NCI-H146 (cell line): Measurements from ENCODE around the gene ASCL2.
A peak's percentile ranks its signal among the peaks of the same experiment; 100 is the strongest.
"Not testable (repeated sequence)": the region's sequence is repeated elsewhere in the genome, so short reads cannot be mapped to it uniquely, and the experiment has no call there.

ENCODE experiments used
- DNase-seq: peaks from one replicate; lab custom pipeline; 2025; lab: John Stamatoyannopoulos, UW

Gene ASCL2

DNA sequence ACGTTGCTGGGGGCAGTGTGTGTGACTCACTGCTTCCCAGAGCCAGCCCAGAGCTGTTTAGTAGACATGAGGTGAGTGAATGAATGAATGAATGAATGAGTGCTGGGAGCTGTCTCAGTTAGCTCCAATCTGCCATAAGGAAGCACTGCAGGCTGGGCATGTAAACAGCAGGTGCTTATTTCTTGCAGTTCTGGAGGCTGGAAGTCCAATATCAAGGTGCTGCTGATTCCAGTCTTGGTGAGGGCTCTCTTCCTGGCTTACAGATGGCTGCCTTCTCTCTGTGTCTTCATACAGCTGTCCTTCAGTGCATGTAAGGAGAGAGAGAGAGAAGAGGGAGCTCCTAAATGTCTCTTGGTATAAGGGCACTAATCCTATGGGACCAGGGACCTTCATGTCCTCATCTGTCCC is 27.2 kb upstream of the ASCL2 start:
- no peak for DNase-seq

- no peak for DNase-seq
Measured at GRCh38 chr11:2296913-2297622, 26.7 kb upstream of the ASCL2 start.

DNA sequence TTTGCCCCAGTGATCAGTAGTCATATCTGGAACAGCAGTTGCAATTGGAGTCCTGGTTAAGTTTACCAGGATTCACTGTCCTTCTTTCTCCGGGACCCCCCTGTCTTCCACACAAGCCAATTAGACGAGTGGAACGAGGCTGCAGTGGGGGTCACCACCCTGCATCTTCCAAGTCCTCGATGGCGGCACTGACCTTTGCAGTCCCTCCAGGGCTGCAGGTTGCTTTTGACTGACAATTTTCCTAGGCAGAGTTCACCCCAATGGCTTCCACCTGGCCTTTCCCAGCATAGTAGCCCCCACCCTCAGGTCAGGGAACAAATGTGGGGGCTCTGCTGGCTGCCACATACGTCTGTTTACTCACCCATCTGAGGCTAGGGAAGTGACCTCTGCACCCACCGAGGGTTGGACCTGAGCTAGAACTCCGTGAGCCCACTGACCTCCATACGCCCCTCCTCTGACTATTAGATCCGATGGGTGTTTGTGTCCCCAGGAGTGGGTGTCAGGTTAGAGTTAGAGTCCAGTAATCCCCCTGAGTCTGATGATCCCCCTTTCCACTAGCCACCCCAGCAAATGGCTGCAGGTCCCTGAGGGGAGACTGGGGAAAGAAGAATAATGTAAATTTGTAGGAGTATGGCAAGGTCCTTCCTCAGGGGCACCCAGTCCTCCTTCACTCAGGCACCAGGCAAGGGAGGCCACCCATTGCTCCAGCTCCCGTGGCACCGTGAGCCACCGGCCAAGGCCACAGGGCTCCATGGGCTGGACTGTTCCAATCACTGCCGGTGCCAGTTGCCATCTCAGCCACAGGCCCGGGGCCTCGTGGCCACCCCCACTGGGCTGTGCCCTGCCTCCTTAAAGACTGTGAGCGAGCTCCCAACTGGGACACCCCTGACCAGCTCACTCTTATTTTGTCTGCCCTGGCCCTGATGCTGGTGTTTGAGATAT is 25.9 kb upstream of the ASCL2 start:
- DNase-seq: no peak

DNA sequence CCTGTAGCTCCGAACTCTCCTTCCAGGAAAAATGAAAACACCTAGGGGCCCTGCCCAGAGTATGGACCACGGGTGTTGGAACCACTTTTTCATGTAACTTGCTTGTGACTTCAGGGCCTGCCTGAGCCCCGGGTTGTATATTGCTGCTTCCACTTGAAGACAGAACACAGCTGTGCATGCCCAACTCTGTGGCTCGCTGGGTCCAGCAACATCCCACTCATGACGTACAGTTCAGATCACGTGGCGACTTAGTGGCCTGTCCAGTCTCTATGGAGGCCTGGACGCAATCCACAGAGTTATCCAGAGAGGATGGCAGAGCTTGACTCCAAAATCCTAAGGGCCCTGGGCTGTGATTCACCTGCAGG is 24.5 kb upstream of the ASCL2 start:
- no peak for DNase-seq

DNA sequence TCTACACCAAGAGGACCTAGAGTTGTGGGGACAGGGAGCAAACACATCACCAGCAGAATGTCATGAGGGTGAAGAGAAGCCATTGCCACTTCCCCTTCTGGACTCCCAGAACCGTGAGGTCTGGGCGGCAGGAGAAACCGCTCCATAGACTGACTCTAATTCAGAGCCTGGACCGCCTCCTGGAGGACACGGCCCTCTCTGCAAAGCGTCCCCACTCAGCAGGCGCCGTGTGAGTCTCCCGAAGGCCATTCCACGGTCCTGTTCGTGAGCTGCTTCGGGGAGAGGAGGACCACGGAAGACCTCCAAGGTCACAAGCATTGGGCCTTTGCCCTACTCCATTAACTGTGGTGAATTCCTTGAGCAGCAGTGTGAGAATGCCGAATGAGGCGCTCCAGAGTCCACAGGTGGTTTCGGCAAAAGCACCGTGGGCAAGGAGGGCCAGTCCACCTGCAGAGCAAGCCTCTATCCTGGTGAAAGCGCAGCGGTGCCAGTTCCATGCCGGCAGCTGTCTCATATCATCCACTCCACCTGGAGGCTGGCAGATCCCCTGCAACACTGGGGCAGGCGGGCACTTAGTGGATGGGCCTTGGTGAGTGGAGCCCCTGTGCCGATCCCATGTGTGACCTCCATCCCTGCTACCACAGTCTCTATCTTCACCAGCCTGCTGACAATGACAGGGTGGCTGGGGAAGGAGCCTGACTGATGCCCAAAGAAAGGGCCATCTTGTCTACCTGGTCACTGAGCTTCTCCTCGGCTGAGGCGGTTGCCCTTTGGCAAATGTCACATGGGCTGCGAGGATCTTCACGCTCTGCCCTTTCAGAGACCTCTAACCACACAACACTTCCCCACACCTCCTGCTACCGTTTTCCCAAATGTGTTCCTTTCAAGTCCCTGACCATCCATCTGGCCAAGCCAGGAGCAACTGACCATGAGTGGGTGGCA is 23.9 kb upstream of the ASCL2 start:
- DNase-seq: no peak

GRCh38 chr11:2293531-2293971 is 23.2 kb upstream of the ASCL2 start:
- DNase-seq: no peak

DNA sequence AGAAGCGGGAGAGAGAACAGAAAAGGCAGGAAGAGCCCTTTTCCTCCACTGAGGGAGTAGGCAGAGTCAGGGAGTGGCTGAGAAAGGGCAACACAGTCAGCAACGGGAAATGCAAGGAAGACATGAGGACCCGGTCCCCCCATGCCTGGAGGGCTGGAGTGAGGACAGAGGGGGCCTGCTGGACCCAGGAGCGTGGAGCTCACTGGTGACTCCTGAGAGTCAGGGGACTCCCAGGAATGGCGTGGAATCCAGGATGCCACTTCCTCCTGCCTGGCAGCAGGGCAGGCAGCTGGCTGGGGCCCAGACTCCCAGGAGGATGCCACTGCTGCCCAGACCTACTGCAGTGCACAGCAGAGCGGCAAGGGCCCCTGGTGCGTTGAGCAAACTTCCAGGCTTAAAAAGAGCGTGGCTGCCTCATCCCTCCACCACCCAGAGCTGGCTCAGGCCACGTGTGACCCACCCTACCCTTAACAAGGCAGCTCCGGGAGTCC is 20.0 kb upstream of the ASCL2 start:
- peak; percentile 71 for DNase-seq

DNA sequence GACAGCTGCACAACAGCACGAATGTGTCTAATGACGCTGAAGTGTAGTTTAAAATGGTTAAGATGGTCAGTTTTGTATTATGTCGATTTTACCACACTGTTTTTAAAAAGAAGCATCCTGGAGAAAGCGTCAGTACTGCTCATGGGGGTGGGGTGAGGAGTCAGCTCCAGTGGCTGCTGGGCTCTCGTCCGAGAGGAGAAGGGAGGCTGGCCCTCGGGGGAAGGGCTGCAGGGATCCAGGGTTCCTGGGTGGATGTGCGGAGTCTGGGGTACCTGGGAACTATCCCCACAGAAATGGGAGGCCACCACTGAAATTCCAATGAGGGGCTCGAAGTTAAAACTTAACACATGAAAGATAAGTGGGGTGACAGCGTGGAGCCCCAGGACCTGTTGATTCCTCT is 19.5 kb upstream of the ASCL2 start:
- no peak for DNase-seq

DNA sequence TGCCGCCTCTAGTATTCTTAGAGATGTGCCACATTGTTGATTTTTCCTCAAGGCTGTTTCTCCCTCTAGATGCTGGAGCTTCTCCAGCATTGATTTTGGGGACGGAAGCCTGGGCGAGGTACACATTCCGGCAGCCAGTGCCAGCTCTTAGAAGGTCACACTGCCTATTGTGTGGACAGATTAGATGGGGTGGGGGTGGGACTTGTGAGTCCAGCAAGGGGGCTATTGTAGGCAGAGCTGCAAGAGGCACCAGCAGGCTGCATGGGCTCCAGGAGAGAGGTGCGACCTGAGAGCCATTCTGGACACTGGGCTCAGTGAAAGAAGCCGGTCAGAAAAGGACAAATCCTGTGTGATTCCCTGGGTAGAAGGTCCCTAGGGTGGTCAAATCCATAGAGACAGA is 19.0 kb upstream of the ASCL2 start:
- no peak for DNase-seq

DNA sequence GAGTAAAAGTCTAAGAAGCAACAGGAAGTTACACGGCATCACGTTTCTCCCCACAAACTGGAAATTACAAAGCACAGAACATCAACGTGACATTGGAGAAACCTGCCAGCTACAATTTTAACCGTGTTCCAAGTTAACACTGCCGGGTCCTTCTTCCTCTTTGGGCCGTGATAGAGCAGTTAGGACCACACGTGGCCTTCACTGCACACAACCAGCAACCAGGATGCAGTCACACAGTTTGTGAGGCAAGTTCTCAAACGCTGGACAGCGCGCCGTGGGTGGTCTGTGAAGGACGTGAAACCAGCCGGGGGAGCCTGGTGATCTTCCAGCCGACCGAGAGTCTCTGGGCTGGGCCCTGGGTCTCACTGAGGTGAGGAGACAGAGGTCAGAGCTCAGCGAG is 16.7 kb upstream of the ASCL2 start:
- DNase-seq: no peak

GRCh38 chr11:2286350-2286749 is 16.0 kb upstream of the ASCL2 start:
- not testable (repeated sequence) for DNase-seq

GRCh38 chr11:2280208-2280607 is 9.8 kb upstream of the ASCL2 start:
- no peak for DNase-seq

GRCh38 chr11:2277933-2278523 is 7.6 kb upstream of the ASCL2 start:
- no peak for DNase-seq

GRCh38 chr11:2277008-2277346 is 6.6 kb upstream of the ASCL2 start:
- DNase-seq: no peak

- DNase-seq: no peak
Measured at GRCh38 chr11:2276280-2277007, 6.1 kb upstream of the ASCL2 start.

- no peak for DNase-seq
Measured at GRCh38 chr11:2275334-2276279, 5.2 kb upstream of the ASCL2 start.

- no peak for DNase-seq
Measured at GRCh38 chr11:2273771-2274170, 3.4 kb upstream of the ASCL2 start.

DNA sequence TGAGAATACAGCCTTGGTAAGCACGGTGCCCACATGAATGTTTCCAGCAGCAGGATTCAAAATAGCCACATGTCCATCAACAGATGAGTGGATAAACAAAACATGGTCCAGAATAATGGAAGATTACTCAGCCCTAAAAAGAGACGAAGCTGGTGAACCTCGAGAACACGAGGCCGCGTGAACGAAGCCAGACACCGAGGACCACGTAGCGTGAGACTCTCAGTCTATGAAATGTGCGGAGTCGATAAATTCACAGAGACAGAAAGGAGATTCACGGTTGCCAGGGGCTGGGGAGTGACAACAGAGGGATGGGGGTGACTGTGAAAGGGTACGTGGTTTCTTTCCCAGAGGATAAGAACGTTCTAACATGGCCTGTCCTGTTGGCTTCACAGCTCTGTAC is 2.9 kb upstream of the ASCL2 start:
- DNase-seq: no peak

GRCh38 chr11:2272946-2273280 is 2.5 kb upstream of the ASCL2 start:
- DNase-seq: no peak
